Loucy (cell line): ENCODE results near the gene HAUS2.

ENCODE experiments used
- H2AFZ ChIP-seq: fragments of 200-600 bp; sonication (generic); 2 replicates; pipeline ENCODE4 v1.6.0; 2016; ENCODE audit warnings: antibody characterized with exemption, mild to moderate bottlenecking, low read length, moderate library complexity
- H3F3A ChIP-seq: fragments of 200-600 bp; 2 replicates; pipeline ENCODE4 v1.6.0; 2016; ENCODE audit warnings: antibody characterized with exemption, low read depth, mild to moderate bottlenecking
- H3K27me3 ChIP-seq: fragments of 200-600 bp; sonication (generic); 2 replicates; pipeline ENCODE4 v1.6.1; 2014; ENCODE audit warnings: low read length, mild to moderate bottlenecking; ENCODE audit not compliant: insufficient read depth, poor library complexity, severe bottlenecking
- H3K36me3 ChIP-seq: fragments of 200-600 bp; sonication (generic); 2 replicates; pipeline ENCODE4 v1.6.1; 2016; ENCODE audit warnings: low read length; ENCODE audit not compliant: insufficient read depth
- H3K4me1 ChIP-seq: fragments of 200-600 bp; sonication (generic); 2 replicates; pipeline ENCODE4 v1.5.1; 2014; ENCODE audit warnings: low read length, mild to moderate bottlenecking; ENCODE audit not compliant: insufficient read depth, poor library complexity, severe bottlenecking
- H3K4me2 ChIP-seq: fragments of 200-600 bp; sonication (generic); 2 replicates; pipeline ENCODE4 v1.6.0; 2014; ENCODE audit warnings: antibody characterized with exemption, low read length, low read depth, mild to moderate bottlenecking; ENCODE audit not compliant: poor library complexity, severe bottlenecking
- H3K4me3 ChIP-seq: fragments of 200-600 bp; sonication (generic); 2 replicates; pipeline ENCODE4 v1.5.1; 2014; ENCODE audit warnings: low read length, mild to moderate bottlenecking, mixed read lengths; ENCODE audit not compliant: poor library complexity, severe bottlenecking
- H3K79me2 ChIP-seq: fragments of 200-600 bp; sonication (generic); 2 replicates; pipeline ENCODE4 v1.6.1; 2014; ENCODE audit warnings: low read length; ENCODE audit not compliant: insufficient read depth
- H3K9ac ChIP-seq: fragments of 200-600 bp; sonication (generic); 2 replicates; pipeline ENCODE4 v1.6.0; 2014; ENCODE audit warnings: mild to moderate bottlenecking, low read depth, low read length, moderate library complexity; ENCODE audit not compliant: poor library complexity, severe bottlenecking
- H3K9me2 ChIP-seq: fragments of 200-600 bp; sonication (generic); replicated peaks from 2 replicates; pipeline ENCODE4 v1.6.1; 2016; ENCODE audit warnings: low read depth, low read length, mixed read lengths
- H3K9me3 ChIP-seq: fragments of 200-600 bp; sonication (generic); 2 replicates; pipeline ENCODE4 v1.6.1; 2014; ENCODE audit warnings: mild to moderate bottlenecking, antibody characterized with exemption, low read length, low read depth; ENCODE audit not compliant: insufficient read depth
- H4K20me1 ChIP-seq: fragments of 200-600 bp; sonication (generic); 2 replicates; pipeline ENCODE4 v1.6.0; 2014; ENCODE audit warnings: antibody characterized with exemption, low read length, mild to moderate bottlenecking; ENCODE audit not compliant: insufficient read depth, poor library complexity, severe bottlenecking
- CTCF ChIP-seq: fragments of 200-600 bp; sonication (generic); conservative IDR thresholded peaks from 2 replicates; pipeline ENCODE4 v1.5.1; 2014; ENCODE audit warnings: mild to moderate bottlenecking, antibody characterized with exemption, low read length
- EZH2phosphoT487 ChIP-seq: fragments of 200-600 bp; IDR thresholded peaks from 2 replicates; pipeline ENCODE4 v1.6.1; 2018; ENCODE audit warnings: antibody characterized with exemption, mild to moderate bottlenecking, moderate library complexity, borderline replicate concordance

HAUS2 gene

GRCh38 chr15:42590619-42591237 lies 42.1 kb downstream of the HAUS2 start:
- no peak overlapping the region for H2AFZ ChIP-seq
- peaks cover 58% of the 10 kb centered on the region for H3K79me2 ChIP-seq
- no peak overlapping the region for H3K4me2 ChIP-seq
- no peaks in the 10 kb centered on the region for H3K9me3 ChIP-seq
- H3K4me3 ChIP-seq: no peak overlapping the region
- no peaks in the 10 kb centered on the region for H3F3A ChIP-seq
- peaks cover 42% of the 10 kb centered on the region; the same call in 1 of the 2 replicates for H3K36me3 ChIP-seq
- no peaks in the 10 kb centered on the region for H4K20me1 ChIP-seq
- H3K27me3 ChIP-seq: no peaks in the 10 kb centered on the region
- no peak for TF ChIP-seq EZH2phosphoT487
- TF ChIP-seq CTCF: no peak
- peak overlapping the region; percentile 5 for H3K9ac ChIP-seq
- peaks cover 17% of the 10 kb centered on the region for H3K4me1 ChIP-seq
- no peaks in the 10 kb centered on the region for H3K9me2 ChIP-seq

- H3K4me2 ChIP-seq: no peak overlapping the region
- H3K79me2 ChIP-seq: peaks cover 57% of the 10 kb centered on the region
- no peak overlapping the region for H3K4me3 ChIP-seq
- H2AFZ ChIP-seq: no peak overlapping the region
- peak overlapping the region; percentile 5 for H3K9ac ChIP-seq
- H3K36me3 ChIP-seq: peaks cover 37% of the 10 kb centered on the region; the same call in 1 of the 2 replicates
- H3K4me1 ChIP-seq: peaks cover 22% of the 10 kb centered on the region
- H3K27me3 ChIP-seq: no peaks in the 10 kb centered on the region
- H4K20me1 ChIP-seq: no peaks in the 10 kb centered on the region
- no peaks in the 10 kb centered on the region for H3F3A ChIP-seq
- no peaks in the 10 kb centered on the region for H3K9me3 ChIP-seq
- H3K9me2 ChIP-seq: no peaks in the 10 kb centered on the region
- TF ChIP-seq EZH2phosphoT487 (no peak), CTCF (peak; percentile 64)
These were observed 42.7 kb downstream of the HAUS2 start for GRCh38 chr15:42591238-42591934.

GRCh38 chr15:42592716-42593115 lies 44.1 kb downstream of the HAUS2 start:
- Histone ChIP-seq H3K9me3 (no peaks in the 10 kb centered on the region), H2AFZ (no peak overlapping the region), H3K4me1 (peaks cover 20% of the 10 kb centered on the region), H3K27me3 (no peaks in the 10 kb centered on the region), H3K9me2 (no peaks in the 10 kb centered on the region), H3K4me3 (no peak overlapping the region), H3K4me2 (no peak overlapping the region), H4K20me1 (no peaks in the 10 kb centered on the region), H3F3A (no peaks in the 10 kb centered on the region), H3K9ac (no peak overlapping the region), H3K36me3 (peaks cover 37% of the 10 kb centered on the region; the same call in 1 of the 2 replicates), H3K79me2 (peaks cover 57% of the 10 kb centered on the region)
- TF ChIP-seq CTCF (no peak), EZH2phosphoT487 (no peak)
